Activated CD8-positive, alpha-beta T cell treated with anti-CD3 and anti-CD28 coated beads, Interleukin-2, amount 10 ng/mL, durations not matched to agents 7 days and 5 days (primary cell): ENCODE measurements around the gene ADAMTS17. TPM values are rescaled to one million over a fixed set of nuclear protein-coding genes. Genes with fewer than 3 reads are reported as not detected.
A peak's percentile ranks its signal among the peaks of the same experiment; 100 is the strongest.

Experiments
- ATAC-seq: fragments of 150-1000 bp; cut with Tn5 transposase; one replicate; pipeline ENCODE4 v1.10.0; 2021; ENCODE audit warnings: moderate library complexity
- CTCF ChIA-PET: fragments of 350-600 bp; sonication (Branson Sonifier 250); formaldehyde crosslinking; loops from one replicate; lab custom pipeline; 2021; ENCODE audit warnings: antibody characterized with exemption; lab: Charles Lee
- POLR2A ChIA-PET: fragments of 350-600 bp; sonication (Branson Sonifier 250); formaldehyde crosslinking; loops from one replicate; lab custom pipeline; 2021; ENCODE audit warnings: antibody characterized with exemption; lab: Charles Lee
- DNase-seq: peaks from one replicate; pipeline ENCODE4 v3.0.0-alpha.2; 2020
- H3K27ac Mint-ChIP-seq: one replicate; pipeline ENCODE4 v1.8.0; 2021; ENCODE audit warnings: mild to moderate bottlenecking, mixed read lengths
- H3K27me3 Mint-ChIP-seq: one replicate; pipeline ENCODE4 v1.8.0; 2021; ENCODE audit warnings: low read depth, mixed read lengths
- H3K36me3 Mint-ChIP-seq: one replicate; pipeline ENCODE4 v1.8.0; 2021; ENCODE audit warnings: low read depth, mixed read lengths
- H3K4me1 Mint-ChIP-seq: one replicate; pipeline ENCODE4 v1.8.0; 2021; ENCODE audit warnings: low read depth, mixed read lengths
- H3K4me3 Mint-ChIP-seq: one replicate; pipeline ENCODE4 v1.8.0; 2021; ENCODE audit warnings: mild to moderate bottlenecking, mixed read lengths
- H3K9me3 Mint-ChIP-seq: one replicate; pipeline ENCODE4 v1.8.0; 2022; ENCODE audit warnings: mixed read lengths; ENCODE audit not compliant: insufficient read depth
- total RNA-seq, 2 experiments: library from RNA; stranded (reverse); gene quantifications; one replicate each; pipeline ENCODE4 v1.2.3, GENCODE V29; 2021

The ADAMTS17 gene
- total RNA-seq, 2 experiments from 2014 or later: 5.1 to 6.0 TPM

DNA sequence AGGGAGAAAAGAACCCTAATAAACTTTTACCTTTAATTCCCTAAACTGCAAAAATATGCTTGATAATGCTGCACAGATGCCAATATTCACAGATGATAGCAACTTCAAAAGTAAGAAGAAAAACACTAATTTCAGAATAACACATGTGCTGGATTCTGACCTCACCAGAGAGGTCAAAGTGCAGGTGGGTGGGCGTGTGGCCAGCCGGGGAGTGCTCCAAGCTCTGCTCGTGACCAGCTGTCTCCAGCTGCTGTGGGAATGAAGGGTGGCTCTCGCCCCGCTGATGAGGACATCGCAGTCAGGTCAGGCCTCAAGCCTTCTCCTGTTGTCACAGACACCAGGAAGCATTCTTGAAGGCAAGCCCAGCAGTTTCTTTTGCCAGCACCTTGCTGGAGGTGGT is 57.1 kb downstream of the ADAMTS17 start:
- Mint-ChIP-seq H3K36me3 (peaks cover 2% of the 10 kb centered on the region), H3K4me3 (no peak overlapping the region), H3K27me3 (peaks cover 2% of the 10 kb centered on the region), H3K9me3 (peaks cover 3% of the 10 kb centered on the region), H3K4me1 (no peaks in the 10 kb centered on the region), H3K27ac (no peak overlapping the region)
- POLR2A ChIA-PET: no interaction called here
- no peak for ATAC-seq
- peak; percentile 7 for DNase-seq
- CTCF ChIA-PET: no interaction called here

DNA sequence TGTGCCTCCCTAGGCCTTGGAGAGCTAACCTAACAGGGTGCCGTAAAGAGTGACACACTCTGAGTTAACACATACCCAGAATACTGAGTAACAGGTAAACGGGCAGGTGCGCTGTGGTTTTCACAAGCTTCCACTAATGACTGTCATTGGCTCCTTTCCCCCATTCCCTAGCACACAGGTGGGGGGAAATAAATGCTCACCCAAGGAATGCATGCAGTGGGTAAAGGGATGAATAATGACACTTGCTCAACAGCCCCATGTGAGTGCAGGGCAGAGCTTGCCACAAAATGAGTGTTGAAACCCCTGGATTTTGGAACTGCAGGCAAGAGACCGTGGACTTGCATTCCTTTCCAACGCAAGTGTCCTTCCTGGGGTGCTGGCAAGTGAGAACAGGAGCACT is 57.6 kb downstream of the ADAMTS17 start:
- Mint-ChIP-seq H3K4me1 (no peaks in the 10 kb centered on the region), H3K36me3 (peaks cover 2% of the 10 kb centered on the region), H3K4me3 (no peak overlapping the region), H3K27me3 (peaks cover 2% of the 10 kb centered on the region), H3K27ac (no peak overlapping the region), H3K9me3 (no peaks in the 10 kb centered on the region)
- DNase-seq (no peak), ATAC-seq (no peak)
- ChIA-PET POLR2A (no interaction called here), CTCF (no interaction called here)

DNA sequence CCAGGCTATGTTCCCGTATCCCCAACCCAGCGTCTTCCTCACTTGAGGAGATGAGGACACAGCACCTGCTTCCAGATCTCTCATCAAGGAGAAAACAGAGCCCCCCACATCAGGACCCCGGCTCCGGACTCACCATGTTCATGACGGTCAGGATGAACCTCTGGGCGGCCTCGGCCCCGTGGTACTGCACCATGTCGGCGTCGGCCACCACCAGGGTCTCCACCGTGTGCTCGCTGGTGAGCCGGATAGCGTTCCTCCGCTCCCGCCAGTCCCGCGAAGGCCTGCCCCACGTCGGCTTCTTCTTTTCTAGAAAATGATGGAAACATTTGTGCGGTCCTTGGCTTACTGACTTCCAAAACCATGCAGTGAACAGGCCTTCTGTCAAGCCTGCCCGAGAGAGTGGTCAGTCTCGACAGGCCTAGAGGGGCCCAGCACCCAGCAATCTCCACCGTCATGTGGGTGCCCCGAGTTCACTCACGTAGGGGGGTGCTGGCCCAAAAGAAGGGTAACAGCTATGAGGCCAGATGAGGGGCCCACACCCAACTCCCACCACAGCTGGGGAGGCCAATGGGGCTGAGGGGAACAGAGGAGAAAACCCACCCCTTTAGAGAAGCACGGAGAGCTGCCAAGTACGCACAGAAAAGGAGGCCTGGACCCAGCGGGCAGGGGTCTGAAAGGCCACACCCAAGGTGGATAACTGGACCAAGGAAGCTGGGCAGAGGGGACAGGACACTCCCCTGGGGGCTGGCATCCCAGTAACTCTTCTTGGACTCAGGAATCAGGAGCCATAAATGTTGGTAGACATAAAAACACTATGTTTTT is 60.5 kb downstream of the ADAMTS17 start:
- ATAC-seq (no peak), DNase-seq (peak; percentile 15)
- Mint-ChIP-seq H3K4me1 (no peaks in the 10 kb centered on the region), H3K27ac (no peak overlapping the region), H3K27me3 (no peaks in the 10 kb centered on the region), H3K9me3 (no peaks in the 10 kb centered on the region), H3K36me3 (no peaks in the 10 kb centered on the region), H3K4me3 (no peak overlapping the region)
- CTCF ChIA-PET: no interaction called here
- POLR2A ChIA-PET: no interaction called here

- H3K36me3 Mint-ChIP-seq: no peaks in the 10 kb centered on the region
- ChIA-PET CTCF (no interaction called here), POLR2A (no interaction called here)
- DNase-seq: peak; percentile 11
- H3K27me3 Mint-ChIP-seq: no peaks in the 10 kb centered on the region
- no peak overlapping the region for H3K4me3 Mint-ChIP-seq
- H3K4me1 Mint-ChIP-seq: no peaks in the 10 kb centered on the region
- no peak for ATAC-seq
- H3K27ac Mint-ChIP-seq: peak overlapping the region; percentile 2
- no peaks in the 10 kb centered on the region for H3K9me3 Mint-ChIP-seq
Observed at GRCh38 chr15:100279849-100280248, 61.9 kb downstream of the ADAMTS17 start.

DNA sequence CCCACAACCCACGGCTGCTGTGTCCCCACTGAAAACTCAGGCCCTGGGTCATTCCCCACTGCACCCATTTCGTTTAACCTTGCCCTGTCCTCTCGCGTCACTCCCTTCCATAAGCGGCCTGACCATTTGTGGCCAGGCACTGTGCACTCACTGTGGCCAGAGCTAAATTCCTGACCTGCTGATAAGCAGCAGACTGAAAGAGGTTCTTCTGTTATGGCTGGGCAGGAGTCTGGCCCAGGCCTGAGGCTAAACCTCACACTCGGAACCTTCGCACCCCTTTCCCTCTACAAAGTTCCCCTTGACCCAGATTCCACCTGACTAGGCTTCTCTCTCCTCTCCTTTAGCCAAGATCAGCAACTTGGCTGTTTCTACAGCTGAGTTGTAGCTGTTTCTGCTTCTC is 62.3 kb downstream of the ADAMTS17 start:
- Mint-ChIP-seq H3K36me3 (no peaks in the 10 kb centered on the region), H3K4me3 (no peak overlapping the region), H3K27me3 (no peaks in the 10 kb centered on the region), H3K9me3 (no peaks in the 10 kb centered on the region), H3K4me1 (no peaks in the 10 kb centered on the region), H3K27ac (no peak overlapping the region)
- no peak for ATAC-seq
- ChIA-PET CTCF (no interaction called here), POLR2A (no interaction called here)
- peak; percentile 14 for DNase-seq

- Mint-ChIP-seq H3K27me3 (no peaks in the 10 kb centered on the region), H3K27ac (no peak overlapping the region), H3K4me3 (no peak overlapping the region), H3K4me1 (no peaks in the 10 kb centered on the region), H3K36me3 (no peaks in the 10 kb centered on the region), H3K9me3 (peaks cover 1% of the 10 kb centered on the region)
- DNase-seq: peak; percentile 4
- no peak for ATAC-seq
- ChIA-PET POLR2A (no interaction called here), CTCF (no interaction called here)
Observed at GRCh38 chr15:100278596-100279380, 63.0 kb downstream of the ADAMTS17 start.

GRCh38 chr15:100277087-100277855 is 64.5 kb downstream of the ADAMTS17 start:
- ATAC-seq (no peak), DNase-seq (peak; percentile 15)
- Mint-ChIP-seq H3K4me1 (no peaks in the 10 kb centered on the region), H3K36me3 (no peaks in the 10 kb centered on the region), H3K27ac (no peak overlapping the region), H3K4me3 (no peak overlapping the region), H3K27me3 (no peaks in the 10 kb centered on the region), H3K9me3 (peaks cover 16% of the 10 kb centered on the region)
- ChIA-PET POLR2A (interaction anchor here (0.7 kb wide), 1 partner anchor 555 kb away, joined by 4 read pairs; no protein-coding TSS in a partner anchor), CTCF (no interaction called here)

DNA sequence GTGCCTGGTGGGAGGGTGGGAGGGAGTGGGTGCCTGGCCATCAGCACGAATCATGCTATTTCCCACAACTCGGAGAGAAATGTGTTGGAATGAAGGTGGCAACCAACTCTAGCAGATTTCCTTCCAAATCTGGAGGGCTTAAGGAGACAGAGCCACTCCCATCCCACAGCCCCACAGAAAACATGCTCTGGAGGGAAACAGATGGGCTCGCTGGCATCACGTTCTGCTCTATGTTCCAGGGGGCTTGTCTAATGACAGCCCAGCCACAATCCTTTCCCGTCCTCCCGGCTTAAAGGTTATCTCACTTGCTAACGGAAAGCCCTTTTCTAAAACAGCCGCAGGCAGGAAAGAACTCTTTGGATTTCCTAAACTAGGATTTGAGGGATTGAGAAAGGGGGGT is 65.3 kb downstream of the ADAMTS17 start:
- Mint-ChIP-seq H3K9me3 (peaks cover 24% of the 10 kb centered on the region), H3K36me3 (no peaks in the 10 kb centered on the region), H3K4me3 (no peak overlapping the region), H3K27ac (no peak overlapping the region), H3K4me1 (no peaks in the 10 kb centered on the region), H3K27me3 (no peaks in the 10 kb centered on the region)
- peak; percentile 1 for DNase-seq
- ChIA-PET CTCF (no interaction called here), POLR2A (no interaction called here)
- no peak for ATAC-seq

DNA sequence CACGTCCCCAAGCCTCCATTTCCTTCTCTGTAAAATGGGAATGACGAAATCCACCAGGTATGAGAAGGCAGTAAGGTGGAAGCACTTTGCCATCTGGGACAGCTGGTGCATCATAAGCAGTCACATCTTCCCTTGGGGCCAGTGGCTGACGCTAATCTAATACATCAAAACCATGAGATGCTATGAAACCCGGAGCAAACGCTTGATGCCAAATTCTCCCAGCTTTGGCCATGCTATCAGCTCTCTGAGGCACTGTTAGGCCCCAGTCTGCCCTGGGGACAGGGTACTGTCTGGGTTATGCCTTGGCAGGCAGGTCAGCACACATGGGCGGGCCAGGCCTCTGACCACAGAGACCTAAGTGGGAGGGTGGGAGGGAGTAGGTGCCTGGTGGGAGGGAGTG is 66.1 kb downstream of the ADAMTS17 start:
- H3K36me3 Mint-ChIP-seq: no peaks in the 10 kb centered on the region
- POLR2A ChIA-PET: no interaction called here
- ATAC-seq: no peak

DNA sequence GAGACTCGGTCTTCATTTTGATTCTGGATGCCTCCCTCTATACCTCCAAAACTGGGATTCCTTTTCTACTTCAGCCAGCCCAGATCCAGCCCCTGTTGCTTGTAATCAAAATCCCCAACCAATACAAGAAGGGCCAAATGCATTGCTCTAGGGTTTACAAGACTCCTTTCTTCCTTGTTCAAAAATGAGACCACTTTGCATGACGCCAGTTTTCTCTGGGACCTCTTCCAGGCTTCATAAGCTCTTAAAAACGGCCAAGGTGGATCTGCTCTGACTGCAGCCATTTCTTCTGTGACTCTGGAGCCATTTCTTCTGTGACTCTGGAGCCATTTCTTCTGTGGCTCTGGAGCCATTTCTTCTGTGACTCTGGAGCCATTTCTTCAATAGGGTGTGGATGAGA is 71.9 kb downstream of the ADAMTS17 start:
- no peaks in the 10 kb centered on the region for H3K36me3 Mint-ChIP-seq
- no peak for ATAC-seq
- no peaks in the 10 kb centered on the region for H3K4me1 Mint-ChIP-seq
- CTCF ChIA-PET: no interaction called here
- peaks cover 24% of the 10 kb centered on the region for H3K9me3 Mint-ChIP-seq
- POLR2A ChIA-PET: no interaction called here
- no peak overlapping the region for H3K27ac Mint-ChIP-seq
- DNase-seq: peak; percentile 12
- peaks cover 6% of the 10 kb centered on the region for H3K27me3 Mint-ChIP-seq
- no peak overlapping the region for H3K4me3 Mint-ChIP-seq

More for the DNA sequence above, 66.1 kb downstream of the ADAMTS17 start:
- Mint-ChIP-seq H3K4me3 (no peak overlapping the region), H3K27ac (no peak overlapping the region), H3K9me3 (peaks cover 24% of the 10 kb centered on the region), H3K27me3 (no peaks in the 10 kb centered on the region), H3K4me1 (no peaks in the 10 kb centered on the region)
- CTCF ChIA-PET: no interaction called here
- DNase-seq: peak; percentile 4

- no peaks in the 10 kb centered on the region for H3K9me3 Mint-ChIP-seq
- H3K27ac Mint-ChIP-seq: no peak overlapping the region
- H3K27me3 Mint-ChIP-seq: peaks cover 6% of the 10 kb centered on the region
- H3K36me3 Mint-ChIP-seq: no peaks in the 10 kb centered on the region
- DNase-seq (peak; percentile 11), ATAC-seq (no peak)
- ChIA-PET POLR2A (no interaction called here), CTCF (no interaction called here)
- H3K4me1 Mint-ChIP-seq: no peaks in the 10 kb centered on the region
- no peak overlapping the region for H3K4me3 Mint-ChIP-seq
Observed at GRCh38 chr15:100266166-100266565, 75.6 kb downstream of the ADAMTS17 start.

DNA sequence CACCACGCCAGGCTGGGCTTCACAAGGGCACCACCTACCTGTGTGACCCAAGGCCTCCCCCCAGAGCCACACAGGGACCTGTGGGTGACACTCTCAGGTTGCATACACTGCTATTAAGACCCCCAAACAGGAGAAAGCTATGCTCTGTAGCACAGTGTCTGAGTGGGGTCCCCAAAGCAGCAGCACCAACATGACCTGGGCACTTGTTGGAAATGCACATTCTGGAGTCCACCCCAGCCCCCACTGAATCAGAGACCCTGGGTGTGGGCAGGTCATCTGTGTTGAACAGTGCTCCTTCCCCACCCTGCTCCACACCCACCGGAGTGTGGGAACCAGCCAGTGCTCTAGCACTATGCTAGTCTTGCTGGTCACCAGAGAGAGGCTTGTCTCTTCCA is 76.1 kb downstream of the ADAMTS17 start:
- POLR2A ChIA-PET: no interaction called here
- DNase-seq: peak; percentile 16
- CTCF ChIA-PET: no interaction called here

More for the DNA sequence above, 76.1 kb downstream of the ADAMTS17 start:
- no peak for ATAC-seq
- Mint-ChIP-seq H3K27ac (no peak overlapping the region), H3K36me3 (no peaks in the 10 kb centered on the region), H3K9me3 (no peaks in the 10 kb centered on the region), H3K4me1 (no peaks in the 10 kb centered on the region), H3K4me3 (no peak overlapping the region), H3K27me3 (peaks cover 6% of the 10 kb centered on the region)
